ENCODE measurements around the gene MYO9A. TPM values are rescaled to one million over a fixed set of nuclear protein-coding genes. Genes with fewer than 3 reads are reported as not detected.
"Not testable (repeated sequence)": the region's sequence is repeated elsewhere in the genome, so short reads cannot be mapped to it uniquely, and the experiment has no call there.

The MYO9A gene
- total RNA-seq, 4 donors from 2014 or later: 88.5 to 183 (median 115) TPM

DNA sequence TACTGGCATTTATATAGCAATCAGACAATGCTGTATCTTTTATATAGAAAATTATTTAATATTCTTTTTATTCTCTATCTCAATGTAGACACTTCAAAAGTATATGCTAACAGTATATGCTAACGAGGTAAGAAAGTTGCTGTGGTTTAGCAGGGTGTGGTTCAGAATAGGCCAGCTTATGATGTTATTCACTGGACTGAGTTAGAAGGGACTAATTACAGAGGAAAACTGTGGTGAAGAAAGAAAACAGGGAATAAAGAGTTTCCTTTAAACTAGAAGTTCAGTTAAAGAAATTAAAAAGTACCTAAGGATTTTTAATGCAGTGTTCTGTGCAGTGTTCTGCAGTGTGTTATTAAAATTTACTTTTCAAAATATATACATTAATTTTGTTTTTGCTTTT, 59.4 kb downstream of the MYO9A start:
- H3K4me3 ChIP-seq (replicated peaks in 1 of 3): no peak overlapping the region

DNA sequence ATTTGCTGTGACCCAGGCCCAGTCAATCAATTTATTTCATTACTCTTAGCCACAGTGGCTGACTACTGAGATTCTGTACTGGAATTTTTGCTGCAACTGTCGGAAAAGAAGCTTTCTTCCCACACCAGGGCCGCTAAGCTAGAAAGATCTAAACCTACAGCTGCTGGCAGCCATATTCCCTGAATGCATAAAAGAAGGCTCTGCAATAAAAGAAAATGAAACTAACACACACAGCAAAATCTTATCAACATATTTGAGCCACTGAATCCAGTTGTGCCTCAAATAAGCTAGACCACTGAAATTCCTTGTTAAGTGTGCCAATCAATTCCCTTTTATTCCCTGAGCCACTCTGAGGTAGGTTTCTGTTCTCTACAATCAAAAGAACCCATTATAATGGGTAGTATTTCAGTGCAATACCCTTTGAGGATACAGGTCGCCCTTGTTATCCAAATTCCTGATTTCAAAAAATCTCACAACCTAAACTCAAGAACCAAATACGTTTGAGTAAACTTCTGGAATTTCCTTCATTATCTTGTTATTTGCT, 60.3 kb downstream of the MYO9A start:
- Histone ChIP-seq H3K4me1 (peaks cover 16 to 42% of the 10 kb centered on the region in 2 donors), H3K36me3 (no peaks in the 10 kb centered on the region), H3K27me3 (no peaks in the 10 kb centered on the region), H3K4me3 (replicated peaks in 1 of 3) (no peak overlapping the region), H3K9me3 (no peaks in the 10 kb centered on the region), H3K27ac (peak overlapping the region in 2 of 3 donors; percentile 20 to 33)
- DNase-seq: no peak
- no peak for TF ChIP-seq CTCF (IDR thresholded peaks at IDR 0.05)
- no peak for TF ChIP-seq POLR2A (IDR thresholded peaks at IDR 0.05)
- WGBS, 2 donors: 68% methylated on average over 4 of the region's 4 CpGs
- intact Hi-C loops (cut with DNase I): no loop called here

More for the DNA sequence above, 59.4 kb downstream of the MYO9A start:
- DNase-seq: no peak
- intact Hi-C loops (cut with DNase I): no loop called here
- Histone ChIP-seq H3K4me1 (peaks cover 16 to 42% of the 10 kb centered on the region in 2 donors), H3K27me3 (no peaks in the 10 kb centered on the region), H3K27ac (no peak overlapping the region), H3K36me3 (no peaks in the 10 kb centered on the region), H3K9me3 (no peaks in the 10 kb centered on the region)
- WGBS, 2 donors: 69 to 83% methylated on average over 1 of the region's 1 CpG
- TF ChIP-seq POLR2A (IDR thresholded peaks at IDR 0.05) (no peak), CTCF (IDR thresholded peaks at IDR 0.05) (no peak)

DNA sequence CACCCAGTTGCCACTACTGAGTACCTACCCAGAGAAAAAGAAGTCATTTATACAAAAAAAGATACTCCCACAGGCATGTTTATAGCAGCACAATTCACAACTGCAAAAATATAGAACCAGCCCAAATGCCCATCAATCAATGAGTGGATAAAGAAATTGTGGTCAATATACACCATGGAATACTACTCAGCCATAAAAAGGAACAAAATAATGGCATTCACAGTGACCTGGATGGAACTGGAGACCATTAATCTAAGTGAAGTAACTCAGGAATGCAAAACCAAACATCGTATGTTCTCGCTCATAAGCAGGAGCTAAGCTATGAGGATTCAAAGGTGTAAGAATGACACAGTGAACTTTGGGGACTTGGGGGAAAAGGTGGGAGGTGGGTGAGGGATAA, 61.7 kb downstream of the MYO9A start:
- H3K36me3 ChIP-seq; H3K9me3 ChIP-seq; intact Hi-C loops (cut with DNase I); H3K4me3 ChIP-seq (replicated peaks in 1 of 3); H3K27me3 ChIP-seq; DNase-seq; H3K27ac ChIP-seq: not testable (repeated sequence)
- peaks cover 16 to 38% of the 10 kb centered on the region in 2 donors for H3K4me1 ChIP-seq
- WGBS, 2 donors: 97 to 100% methylated on average over 2 of the region's 2 CpGs

GRCh38 chr15:72053297-72053696, 64.7 kb downstream of the MYO9A start:
- H3K36me3 ChIP-seq; H3K9me3 ChIP-seq; H3K27me3 ChIP-seq; DNase-seq; H3K4me3 ChIP-seq (replicated peaks in 1 of 3); intact Hi-C loops (cut with DNase I); H3K27ac ChIP-seq: not testable (repeated sequence)
- WGBS, 2 donors: 98% methylated on average over 7 of the region's 7 CpGs
- peaks cover 11 to 29% of the 10 kb centered on the region in 2 donors for H3K4me1 ChIP-seq

DNA sequence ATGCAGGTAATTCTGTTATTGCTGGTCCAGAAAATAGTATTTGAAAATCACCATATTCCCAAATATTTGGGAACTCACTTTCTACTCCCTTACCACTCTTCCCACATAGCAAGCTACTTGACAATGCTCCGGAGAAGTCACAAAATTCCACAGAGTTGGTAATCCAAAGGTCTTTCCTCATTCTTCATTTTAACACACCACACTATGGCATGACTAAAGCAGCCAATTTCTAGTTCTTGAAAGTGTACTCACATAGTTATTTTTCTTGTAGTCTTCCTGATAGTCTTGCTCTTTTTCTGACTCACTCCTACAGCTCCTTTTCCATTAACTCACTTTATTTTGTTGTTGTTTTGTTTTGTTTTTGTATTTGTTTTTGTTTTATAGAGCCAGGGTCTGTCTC, 67.2 kb downstream of the MYO9A start:
- TF ChIP-seq POLR2A (IDR thresholded peaks at IDR 0.05): no peak
- no peak for DNase-seq
- no peaks in the 10 kb centered on the region for H3K9me3 ChIP-seq
- H3K36me3 ChIP-seq: no peaks in the 10 kb centered on the region
- no peaks in the 10 kb centered on the region for H3K27me3 ChIP-seq
- H3K27ac ChIP-seq: no peak overlapping the region
- H3K4me1 ChIP-seq: peaks cover 0 to 15% of the 10 kb centered on the region in 2 donors
- H3K4me3 ChIP-seq (replicated peaks in 1 of 3): no peak overlapping the region
- intact Hi-C loops (cut with DNase I): no loop called here
- 62 to 73% methylated on average over 1 of the region's 1 CpG for WGBS, 2 donors

- peaks cover 0 to 12% of the 10 kb centered on the region in 2 donors for H3K4me1 ChIP-seq
- TF ChIP-seq CTCF (IDR thresholded peaks at IDR 0.05) (no peak), POLR2A (IDR thresholded peaks at IDR 0.05) (no peak)
- H3K27me3 ChIP-seq: no peaks in the 10 kb centered on the region
- peaks cover 0 to 3% of the 10 kb centered on the region in 2 donors for H3K36me3 ChIP-seq
- intact Hi-C loops (cut with DNase I): no loop called here
- no peak overlapping the region for H3K4me3 ChIP-seq (replicated peaks in 1 of 3)
- no peak for DNase-seq
- H3K9me3 ChIP-seq: no peaks in the 10 kb centered on the region
- H3K27ac ChIP-seq: no peak overlapping the region
Observed at GRCh38 chr15:72047020-72047419, 70.9 kb downstream of the MYO9A start.

GRCh38 chr15:72044956-72045355, 73.0 kb downstream of the MYO9A start:
- DNase-seq: no peak
- Histone ChIP-seq H3K4me3 (replicated peaks in 1 of 3) (no peak overlapping the region), H3K9me3 (no peaks in the 10 kb centered on the region), H3K27me3 (no peaks in the 10 kb centered on the region), H3K27ac (no peak overlapping the region), H3K36me3 (peaks cover 0 to 3% of the 10 kb centered on the region in 2 donors), H3K4me1 (no peaks in the 10 kb centered on the region)
- WGBS, 2 donors: 92 to 96% methylated on average over 3 of the region's 3 CpGs
- TF ChIP-seq CTCF (IDR thresholded peaks at IDR 0.05) (no peak), POLR2A (IDR thresholded peaks at IDR 0.05) (no peak)
- intact Hi-C loops (cut with DNase I): no loop called here

Data from thyroid gland (tissue), 4 donors.